Measurements from ENCODE around the gene UBA1. TPM values are rescaled to one million over a fixed set of nuclear protein-coding genes. Genes with fewer than 3 reads are reported as not detected.
A peak's percentile ranks its signal among the peaks of the same experiment; 100 is the strongest.

The UBA1 gene
- polyA plus RNA-seq, 1 donor (not counting 4 experiments of a cell fraction or from before 2014, with no cell fraction given), result 236 TPM

DNA sequence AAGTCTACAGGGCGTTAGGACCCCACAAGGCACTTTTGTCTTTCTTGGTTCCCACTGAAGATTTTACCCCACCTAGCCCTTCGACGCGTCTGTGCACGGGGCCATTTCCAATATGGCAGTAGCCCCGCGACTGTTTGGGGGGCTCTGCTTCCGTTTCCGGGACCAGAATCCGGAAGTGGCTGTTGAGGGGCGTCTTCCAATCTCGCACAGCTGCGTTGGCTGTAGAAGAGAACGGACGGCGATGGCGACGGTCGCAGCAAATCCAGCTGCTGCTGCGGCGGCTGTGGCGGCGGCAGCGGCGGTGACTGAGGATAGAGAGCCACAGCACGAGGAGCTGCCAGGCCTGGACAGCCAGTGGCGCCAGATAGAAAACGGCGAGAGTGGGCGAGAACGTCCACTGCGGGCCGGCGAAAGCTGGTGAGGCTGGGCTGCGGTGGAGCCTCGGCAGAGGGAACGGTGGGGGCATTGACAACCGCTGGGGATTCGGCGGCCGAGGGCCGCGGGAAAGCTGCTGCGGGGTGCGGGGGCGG lies 39.2 kb downstream of the UBA1 start, which contains the start of gene USP11:
Gene USP11 (plus strand): TSS at position 207 of the 530 bp plus-strand sequence. CDS start 35 bp downstream, at position 242.
- Histone ChIP-seq H3K4me1 (ENCODE audit: control insufficient read depth, extremely low read depth, insufficient read depth, low read length) (peaks cover 5% of the 10 kb centered on the region), H3K27ac (ENCODE audit: control insufficient read depth, insufficient read depth, low read length) (peak within 1 kb of the TSS; percentile 95), H3K9ac (ENCODE audit: control insufficient read depth, extremely low read depth, insufficient read depth, low read length) (peak within 1 kb of the TSS; percentile 93), H3K9me3 (ENCODE audit: control insufficient read depth, low read depth, low read length) (no peaks in the 10 kb centered on the region), H3K27me3 (ENCODE audit: control insufficient read depth, extremely low read depth, insufficient read depth, low read length) (no peaks in the 10 kb centered on the region), H2AFZ (ENCODE audit: control insufficient read depth, low read length) (peak within 1 kb of the TSS; percentile 2), H3K4me3 (ENCODE audit: control insufficient read depth in 2 of 3, extremely low read depth in 1 of 3, insufficient read depth in 2 of 3, low read depth in 1 of 3, low read length in 3 of 3) (peak within 1 kb of the TSS; percentile 42 to 72 (median 69)), H3K36me3 (ENCODE audit: control insufficient read depth in 2 of 2, extremely low read depth in 1 of 2, insufficient read depth in 2 of 2, low read length in 2 of 2) (peaks cover 5 to 10% of the 10 kb centered on the region in 2 experiments), H4K20me1 (ENCODE audit: control insufficient read depth, extremely low read depth, insufficient read depth, low read length) (no peaks in the 10 kb centered on the region), H3K9me1 (ENCODE audit: control insufficient read depth, extremely low read depth, insufficient read depth, low read length) (no peaks in the 10 kb centered on the region), H3K4me2 (ENCODE audit: control insufficient read depth, extremely low read depth, insufficient read depth, low read depth, low read length) (peak within 1 kb of the TSS; percentile 72), H3K79me2 (ENCODE audit: control insufficient read depth, insufficient read depth, low read length) (peaks cover 10% of the 10 kb centered on the region)
- TF ChIP-seq, protein P1, sequence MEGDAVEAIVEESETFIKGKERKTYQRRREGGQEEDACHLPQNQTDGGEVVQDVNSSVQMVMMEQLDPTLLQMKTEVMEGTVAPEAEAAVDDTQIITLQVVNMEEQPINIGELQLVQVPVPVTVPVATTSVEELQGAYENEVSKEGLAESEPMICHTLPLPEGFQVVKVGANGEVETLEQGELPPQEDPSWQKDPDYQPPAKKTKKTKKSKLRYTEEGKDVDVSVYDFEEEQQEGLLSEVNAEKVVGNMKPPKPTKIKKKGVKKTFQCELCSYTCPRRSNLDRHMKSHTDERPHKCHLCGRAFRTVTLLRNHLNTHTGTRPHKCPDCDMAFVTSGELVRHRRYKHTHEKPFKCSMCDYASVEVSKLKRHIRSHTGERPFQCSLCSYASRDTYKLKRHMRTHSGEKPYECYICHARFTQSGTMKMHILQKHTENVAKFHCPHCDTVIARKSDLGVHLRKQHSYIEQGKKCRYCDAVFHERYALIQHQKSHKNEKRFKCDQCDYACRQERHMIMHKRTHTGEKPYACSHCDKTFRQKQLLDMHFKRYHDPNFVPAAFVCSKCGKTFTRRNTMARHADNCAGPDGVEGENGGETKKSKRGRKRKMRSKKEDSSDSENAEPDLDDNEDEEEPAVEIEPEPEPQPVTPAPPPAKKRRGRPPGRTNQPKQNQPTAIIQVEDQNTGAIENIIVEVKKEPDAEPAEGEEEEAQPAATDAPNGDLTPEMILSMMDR (optimal IDR thresholded peaks at IDR 0.05 in 1 of 3, IDR thresholded peaks at IDR 0.05 in 1 of 3, conservative IDR thresholded peaks at IDR 0.05 in 1 of 3; ENCODE audit: extremely low read depth in 1 of 3, insufficient read depth in 2 of 3, low read length in 3 of 3), result no peak
- TF ChIP-seq EZH2 (IDR thresholded peaks at IDR 0.05; ENCODE audit: low read length), result no peak
- dilution Hi-C loops (cut with MboI; ENCODE audit: extremely low pct_ligation_motif_present, low sequenced_read_pairs), result no loop called here
- DNase-seq (ENCODE audit: low read depth, low spot score) (no peak), FAIRE-seq (no peak)

DNA sequence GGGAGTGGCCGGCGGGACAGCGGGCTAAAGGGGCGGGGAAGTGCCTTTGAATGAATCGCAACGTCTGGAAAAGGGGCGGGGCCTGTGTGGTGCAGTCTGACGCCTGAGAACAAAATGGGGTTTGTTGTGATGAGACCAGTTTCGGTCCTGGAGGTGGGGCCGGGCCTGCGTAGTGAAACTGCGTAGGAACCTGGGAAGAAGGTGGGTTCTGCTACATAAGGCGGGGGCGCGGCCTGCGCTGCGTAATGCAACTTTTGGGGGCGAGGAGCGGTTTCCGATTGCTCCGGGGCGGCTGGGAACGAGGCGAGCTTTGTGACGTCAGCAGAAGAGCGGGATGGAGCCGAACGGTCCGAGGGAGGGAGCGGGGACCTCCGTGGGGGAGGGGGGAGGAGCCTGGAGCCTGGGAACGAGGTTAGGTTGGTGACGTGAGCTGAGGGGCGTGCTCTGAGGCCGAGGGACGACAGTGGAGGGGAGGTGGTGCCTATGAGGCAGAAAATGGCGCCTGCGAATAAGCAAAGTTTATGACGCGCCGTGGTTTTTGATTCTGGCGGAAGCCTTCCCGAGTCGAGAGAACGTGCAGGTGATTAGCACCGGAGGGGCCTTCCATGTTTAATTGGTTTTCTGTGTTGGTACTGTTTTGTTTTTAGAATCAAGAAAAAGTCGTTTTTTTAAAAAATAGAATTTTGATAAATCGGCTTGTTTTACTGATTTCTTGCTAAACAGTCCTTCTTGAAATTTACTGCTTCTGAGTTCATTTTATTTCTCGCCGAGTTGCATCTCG lies 39.9 kb downstream of the UBA1 start:
- H3K27me3 ChIP-seq (ENCODE audit: control insufficient read depth, extremely low read depth, insufficient read depth, low read length), result no peaks in the 10 kb centered on the region
- H3K4me1 ChIP-seq (ENCODE audit: control insufficient read depth, extremely low read depth, insufficient read depth, low read length), result peaks cover 5% of the 10 kb centered on the region
- peak overlapping the region; percentile 70 for H3K4me2 ChIP-seq (ENCODE audit: control insufficient read depth, extremely low read depth, insufficient read depth, low read depth, low read length)
- no peak overlapping the region for H2AFZ ChIP-seq (ENCODE audit: control insufficient read depth, low read length)
- no peaks in the 10 kb centered on the region for H3K9me3 ChIP-seq (ENCODE audit: control insufficient read depth, low read depth, low read length)
- H3K36me3 ChIP-seq (ENCODE audit: control insufficient read depth in 2 of 2, extremely low read depth in 1 of 2, insufficient read depth in 2 of 2, low read length in 2 of 2), result peaks cover 3 to 5% of the 10 kb centered on the region in 2 experiments
- H3K9ac ChIP-seq (ENCODE audit: control insufficient read depth, extremely low read depth, insufficient read depth, low read length), result peak overlapping the region; percentile 93
- peaks cover 10% of the 10 kb centered on the region for H3K79me2 ChIP-seq (ENCODE audit: control insufficient read depth, insufficient read depth, low read length)
- no peaks in the 10 kb centered on the region for H4K20me1 ChIP-seq (ENCODE audit: control insufficient read depth, extremely low read depth, insufficient read depth, low read length)
- peak overlapping the region; percentile 95 for H3K27ac ChIP-seq (ENCODE audit: control insufficient read depth, insufficient read depth, low read length)
- DNase-seq (ENCODE audit: low read depth, low spot score) (peak; percentile 76), FAIRE-seq (peak; percentile 67)
- dilution Hi-C loops (cut with MboI; ENCODE audit: extremely low pct_ligation_motif_present, low sequenced_read_pairs), result no loop called here
- H3K9me1 ChIP-seq (ENCODE audit: control insufficient read depth, extremely low read depth, insufficient read depth, low read length), result no peaks in the 10 kb centered on the region
- no peak for TF ChIP-seq EZH2 (IDR thresholded peaks at IDR 0.05; ENCODE audit: low read length)
- TF ChIP-seq, protein P1 (optimal IDR thresholded peaks at IDR 0.05 in 1 of 3, IDR thresholded peaks at IDR 0.05 in 1 of 3, conservative IDR thresholded peaks at IDR 0.05 in 1 of 3; ENCODE audit: extremely low read depth in 1 of 3, insufficient read depth in 2 of 3, low read length in 3 of 3), result no peak
- H3K4me3 ChIP-seq (ENCODE audit: control insufficient read depth in 2 of 3, extremely low read depth in 1 of 3, insufficient read depth in 2 of 3, low read depth in 1 of 3, low read length in 3 of 3), result peak overlapping the region; percentile 42 to 72 (median 69)
